ENCODE measurements around the gene RNF8.
"Not testable (repeated sequence)": the region's sequence is repeated elsewhere in the genome, so short reads cannot be mapped to it uniquely, and the experiment has no call there.

Gene RNF8

DNA sequence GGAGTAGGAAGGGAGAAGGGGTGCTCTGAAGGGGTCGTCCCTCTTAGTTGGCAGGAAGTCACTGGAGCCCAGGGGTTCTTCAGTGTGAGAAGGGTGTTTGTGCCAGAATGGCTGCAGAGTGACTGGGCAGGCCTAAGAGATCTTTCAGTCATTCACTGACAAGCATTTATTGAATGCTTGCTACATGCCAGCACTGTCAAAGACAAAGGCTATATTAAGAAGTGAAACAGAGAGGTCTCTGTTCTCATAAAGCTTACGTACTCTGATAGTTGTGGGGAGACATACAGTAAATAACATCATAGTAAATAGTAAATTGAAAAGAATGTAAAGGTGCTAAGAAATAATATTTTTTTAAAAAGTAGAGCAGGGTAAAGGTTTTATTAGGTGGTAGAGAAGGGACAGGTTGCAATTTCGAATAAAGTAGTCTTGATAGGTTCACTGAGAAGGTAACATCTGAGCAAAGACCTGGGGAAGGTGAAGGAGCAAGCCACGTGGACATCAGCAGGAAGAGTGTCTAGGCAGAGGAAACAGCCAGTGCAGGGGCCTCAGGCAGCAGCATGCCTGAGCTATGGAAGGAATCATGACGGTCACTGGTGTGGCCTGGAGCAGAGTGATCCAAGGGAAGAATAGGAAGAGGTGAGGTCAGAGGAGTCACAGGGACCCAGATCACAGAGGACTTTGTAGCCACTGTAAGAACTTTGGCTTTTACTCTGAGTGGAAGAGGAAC lies 36.3 kb upstream of the RNF8 start:
- Mint-ChIP-seq H3K4me3 (no peak overlapping the region), H3K4me1 (peaks cover 6% of the 10 kb centered on the region), H3K9me3 (no peaks in the 10 kb centered on the region), H3K27me3 (no peaks in the 10 kb centered on the region), H3K27ac (no peak overlapping the region)
- no peak for DNase-seq
- no peak for ATAC-seq

DNA sequence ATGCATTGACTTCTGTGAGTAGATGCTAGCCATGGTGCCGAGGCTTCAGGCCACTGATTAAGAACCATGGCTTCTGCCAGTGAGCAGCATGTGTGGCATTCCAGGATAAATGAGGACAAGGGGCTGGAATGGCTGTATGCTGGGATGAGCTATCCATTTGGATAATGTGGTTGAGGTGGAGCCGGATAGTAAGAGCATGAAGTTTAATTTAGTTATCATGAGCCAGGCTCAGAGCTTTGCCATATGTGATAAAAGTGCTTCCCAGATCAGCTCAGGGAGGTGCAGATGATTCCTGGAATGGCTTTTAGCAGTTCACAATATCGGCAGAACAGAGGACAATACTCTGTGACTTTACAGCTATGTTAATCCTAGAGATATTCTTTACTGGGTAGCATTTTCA lies 34.6 kb upstream of the RNF8 start:
- no peaks in the 10 kb centered on the region for H3K27me3 Mint-ChIP-seq

DNA sequence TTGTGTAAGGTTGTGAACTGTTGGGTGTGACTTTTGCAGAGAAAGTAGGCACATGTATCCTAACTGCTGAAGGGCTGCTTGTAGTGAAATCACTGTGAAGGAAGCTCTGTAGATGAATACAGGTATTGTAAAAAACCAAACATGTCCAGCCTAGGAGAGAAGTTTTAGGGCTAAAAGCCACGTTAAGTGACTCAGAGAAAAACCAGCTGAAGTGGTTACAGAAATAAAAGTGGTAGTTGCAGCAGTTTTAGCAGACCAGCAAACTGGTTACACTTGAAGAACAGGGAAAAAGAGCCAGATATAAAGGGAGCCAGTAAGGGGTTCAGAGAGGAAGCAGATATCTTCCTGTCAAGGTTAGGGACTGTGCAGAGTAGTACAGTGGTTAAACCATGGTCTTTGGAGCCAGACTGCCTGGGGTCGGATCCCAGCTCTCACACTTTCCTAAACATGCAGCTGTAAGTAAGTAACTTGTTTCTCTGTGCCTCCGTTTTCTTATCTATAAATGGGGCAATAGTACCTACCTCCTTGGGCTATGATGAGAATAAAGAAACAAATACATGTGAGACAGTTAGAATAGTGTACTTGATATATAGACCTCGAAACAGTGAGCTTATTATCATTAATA lies 33.8 kb upstream of the RNF8 start:
- ATAC-seq (no peak), DNase-seq (no peak)
- peaks cover under 1% of the 10 kb centered on the region for H3K4me1 Mint-ChIP-seq
- no peaks in the 10 kb centered on the region for H3K9me3 Mint-ChIP-seq
- no peak overlapping the region for H3K4me3 Mint-ChIP-seq
- H3K27ac Mint-ChIP-seq = peak overlapping the region in 1 of 2 donors; percentile 12
- no peaks in the 10 kb centered on the region for H3K27me3 Mint-ChIP-seq

More for the DNA sequence above, 34.6 kb upstream of the RNF8 start:
- H3K4me3 Mint-ChIP-seq = no peak overlapping the region
- H3K9me3 Mint-ChIP-seq = no peaks in the 10 kb centered on the region
- no peak overlapping the region for H3K27ac Mint-ChIP-seq
- ATAC-seq = no peak
- no peak for DNase-seq
- peaks cover 6% of the 10 kb centered on the region for H3K4me1 Mint-ChIP-seq

DNA sequence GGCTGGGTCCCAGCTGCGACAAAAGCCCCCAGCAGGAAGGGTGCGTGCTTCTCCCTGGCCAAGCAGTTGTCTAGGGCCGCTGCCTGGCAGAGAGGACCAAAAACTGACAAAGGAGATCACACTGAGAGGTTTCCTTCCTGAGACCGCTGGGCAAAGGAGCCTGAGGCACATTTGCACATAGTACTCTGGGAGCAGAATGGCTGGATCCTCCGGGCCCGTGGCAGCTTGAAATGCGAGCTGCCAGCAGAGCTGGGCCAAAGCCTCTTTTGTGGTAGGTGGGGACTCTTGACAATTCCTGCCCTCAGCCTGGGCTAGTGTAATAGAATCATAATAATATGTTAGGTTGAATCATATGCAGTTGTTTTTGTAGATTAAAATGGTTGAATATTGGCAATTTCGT lies 33.1 kb upstream of the RNF8 start:
- ATAC-seq (no peak), DNase-seq (no peak)
- no peak overlapping the region for H3K4me3 Mint-ChIP-seq
- H3K27ac Mint-ChIP-seq = no peak overlapping the region
- no peaks in the 10 kb centered on the region for H3K27me3 Mint-ChIP-seq
- H3K4me1 Mint-ChIP-seq = no peaks in the 10 kb centered on the region
- H3K9me3 Mint-ChIP-seq = no peaks in the 10 kb centered on the region

DNA sequence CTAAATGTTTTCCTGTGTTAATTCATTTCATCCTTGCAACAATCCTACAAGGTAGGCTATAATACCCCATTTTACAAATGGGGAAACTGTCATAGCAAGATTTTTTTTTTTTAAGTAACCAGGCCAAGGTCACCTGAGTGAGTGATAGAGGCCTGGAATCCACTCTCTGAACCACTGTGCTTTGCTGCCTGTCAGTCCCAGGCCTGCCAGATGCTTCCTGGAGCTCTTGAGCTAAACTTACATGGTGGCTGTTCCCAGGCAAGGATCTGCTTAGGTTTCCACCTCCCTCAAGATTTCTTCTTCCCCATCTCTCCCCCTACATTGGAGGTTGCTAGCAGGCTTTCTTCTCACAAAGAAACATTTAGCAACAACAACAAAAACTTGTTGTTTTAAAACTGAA lies 32.7 kb upstream of the RNF8 start:
- peak overlapping the region in 1 of 2 donors; percentile 68 for H3K27ac Mint-ChIP-seq
- no peaks in the 10 kb centered on the region for H3K27me3 Mint-ChIP-seq
- DNase-seq (no peak), ATAC-seq (no peak)
- no peak overlapping the region for H3K4me3 Mint-ChIP-seq
- H3K4me1 Mint-ChIP-seq = no peaks in the 10 kb centered on the region
- H3K9me3 Mint-ChIP-seq = no peaks in the 10 kb centered on the region

- no peak for DNase-seq
Observed at GRCh38 chr6:37321516-37322415, 32.0 kb upstream of the RNF8 start.

DNA sequence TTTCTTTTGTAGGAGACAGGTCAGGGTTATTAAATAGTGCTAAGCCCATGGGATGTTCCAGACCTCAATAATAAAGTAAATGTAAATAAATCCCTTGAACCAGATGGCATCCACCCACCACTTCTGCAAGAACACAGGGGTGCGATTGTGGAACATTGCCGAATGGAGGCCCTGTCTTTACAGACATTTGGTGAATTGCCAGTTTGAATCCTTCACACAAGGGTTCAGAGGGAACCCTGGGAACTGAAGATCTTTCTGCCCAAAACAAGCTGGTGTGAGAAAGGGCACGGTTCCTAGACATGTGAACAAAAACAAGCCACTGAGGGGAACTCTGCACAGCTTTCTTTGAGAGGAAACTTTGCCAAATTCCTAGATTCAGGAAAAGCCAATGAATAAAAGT lies 30.2 kb upstream of the RNF8 start:
- Mint-ChIP-seq H3K27me3 (no peaks in the 10 kb centered on the region), H3K4me3 (no peak overlapping the region), H3K27ac (no peak overlapping the region), H3K4me1 (no peaks in the 10 kb centered on the region), H3K9me3 (no peaks in the 10 kb centered on the region)
- DNase-seq (no peak), ATAC-seq (no peak)

More at GRCh38 chr6:37321516-37322415, 32.0 kb upstream of the RNF8 start:
- H3K9me3 Mint-ChIP-seq = no peaks in the 10 kb centered on the region
- H3K4me3 Mint-ChIP-seq = no peak overlapping the region
- ATAC-seq = no peak
- H3K27me3 Mint-ChIP-seq = no peaks in the 10 kb centered on the region
- H3K27ac Mint-ChIP-seq = peak overlapping the region; percentile 8 to 89
- no peaks in the 10 kb centered on the region for H3K4me1 Mint-ChIP-seq

- Mint-ChIP-seq H3K4me3 (no peak overlapping the region), H3K4me1 (no peaks in the 10 kb centered on the region), H3K27ac (peak overlapping the region in 1 of 2 donors; percentile 7), H3K9me3 (no peaks in the 10 kb centered on the region), H3K27me3 (no peaks in the 10 kb centered on the region)
- peak in 1 of 2 donors; percentile 29 for DNase-seq
- peak; percentile 85 for ATAC-seq
Observed at GRCh38 chr6:37324131-37325033, 29.4 kb upstream of the RNF8 start.

DNA sequence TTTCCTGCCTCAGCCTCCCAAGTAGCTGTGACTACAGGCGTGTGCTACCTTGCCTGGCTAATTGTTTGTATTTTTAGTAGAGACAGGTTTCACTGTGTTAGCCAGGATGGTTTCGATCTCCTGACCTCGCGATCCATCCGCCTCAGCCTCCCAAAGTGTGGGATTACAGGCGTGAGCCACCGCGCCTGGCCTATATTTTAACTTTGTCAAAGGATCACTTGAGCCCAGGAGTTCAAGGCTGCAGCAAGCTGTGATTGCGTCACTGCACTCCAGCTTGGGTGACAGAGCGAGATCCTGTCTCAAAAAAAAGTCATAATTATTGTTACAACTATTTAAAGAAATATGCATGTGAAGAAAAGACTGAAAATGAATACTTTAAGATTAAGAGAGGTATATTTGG lies 23.4 kb upstream of the RNF8 start:
- H3K4me3 Mint-ChIP-seq, H3K27ac Mint-ChIP-seq, ATAC-seq, H3K4me1 Mint-ChIP-seq, DNase-seq, H3K27me3 Mint-ChIP-seq, H3K9me3 Mint-ChIP-seq: not testable (repeated sequence)

- no peaks in the 10 kb centered on the region for H3K9me3 Mint-ChIP-seq
- no peak overlapping the region for H3K4me3 Mint-ChIP-seq
- H3K4me1 Mint-ChIP-seq = peaks cover 5% of the 10 kb centered on the region
- DNase-seq (no peak), ATAC-seq (no peak)
- H3K27me3 Mint-ChIP-seq = no peaks in the 10 kb centered on the region
- no peak overlapping the region for H3K27ac Mint-ChIP-seq
Observed at GRCh38 chr6:37331047-37331446, 22.7 kb upstream of the RNF8 start.

DNA sequence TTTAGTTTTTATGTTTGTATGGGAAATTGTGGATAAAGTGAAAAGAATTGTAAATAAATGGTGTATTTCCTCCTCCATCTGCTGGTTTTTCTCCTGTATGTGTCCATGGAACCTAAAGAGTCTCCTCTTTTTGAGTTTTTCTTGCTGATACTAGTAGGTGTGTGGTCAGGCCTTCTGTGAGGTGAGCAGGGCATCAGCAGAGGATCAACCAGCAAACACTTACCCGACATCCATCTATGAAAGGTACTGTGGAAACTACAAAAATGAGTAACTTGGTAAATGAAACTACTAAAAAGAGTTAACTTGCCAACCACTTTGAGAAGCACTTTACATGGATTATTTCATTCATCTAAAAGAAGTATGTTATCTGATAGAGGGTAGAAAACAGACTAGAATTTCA lies 20.9 kb upstream of the RNF8 start:
- H3K4me1 Mint-ChIP-seq = peaks cover 5% of the 10 kb centered on the region
- H3K27me3 Mint-ChIP-seq = no peaks in the 10 kb centered on the region
- DNase-seq = no peak
- no peaks in the 10 kb centered on the region for H3K9me3 Mint-ChIP-seq
- peak; percentile 63 for ATAC-seq
- no peak overlapping the region for H3K4me3 Mint-ChIP-seq
- H3K27ac Mint-ChIP-seq = peak overlapping the region in 1 of 2 donors; percentile 26

GRCh38 chr6:37334047-37334446 lies 19.7 kb upstream of the RNF8 start:
- no peaks in the 10 kb centered on the region for H3K9me3 Mint-ChIP-seq
- no peaks in the 10 kb centered on the region for H3K27me3 Mint-ChIP-seq
- ATAC-seq (no peak), DNase-seq (no peak)
- no peak overlapping the region for H3K27ac Mint-ChIP-seq
- H3K4me1 Mint-ChIP-seq = peaks cover 5% of the 10 kb centered on the region
- H3K4me3 Mint-ChIP-seq = no peak overlapping the region

GRCh38 chr6:37338317-37338716 lies 15.5 kb upstream of the RNF8 start:
- not testable (repeated sequence) for H3K4me3 Mint-ChIP-seq, H3K4me1 Mint-ChIP-seq, DNase-seq, H3K27ac Mint-ChIP-seq, H3K9me3 Mint-ChIP-seq, ATAC-seq
- H3K27me3 Mint-ChIP-seq = peaks cover 17% of the 10 kb centered on the region

DNA sequence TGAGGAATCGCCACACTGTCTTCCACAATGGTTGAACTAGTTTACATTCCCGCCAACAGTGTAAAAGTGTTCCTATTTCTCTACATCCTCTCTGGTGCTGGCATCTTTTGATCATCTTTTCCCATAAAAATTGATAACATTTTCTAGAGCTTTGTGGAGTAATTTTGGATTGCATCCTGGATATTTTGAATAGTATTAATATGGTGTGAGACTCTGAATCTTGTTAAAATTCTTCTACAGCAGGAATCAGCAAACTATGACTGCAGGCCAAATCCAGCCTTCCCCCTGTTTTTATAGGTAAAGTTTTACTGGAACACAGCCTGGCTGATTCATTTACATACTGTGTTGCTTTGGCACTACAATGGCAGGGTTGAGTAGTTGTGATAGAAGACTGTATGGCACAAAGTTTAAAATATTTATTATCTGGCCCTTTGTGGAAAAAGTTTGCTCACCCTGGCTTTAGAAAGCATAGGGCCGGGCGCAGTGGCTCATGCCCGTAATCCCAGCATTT lies 15.0 kb upstream of the RNF8 start:
- no peaks in the 10 kb centered on the region for H3K9me3 Mint-ChIP-seq
- H3K27ac Mint-ChIP-seq = no peak overlapping the region
- H3K4me1 Mint-ChIP-seq = no peaks in the 10 kb centered on the region
- H3K4me3 Mint-ChIP-seq = no peak overlapping the region
- ATAC-seq (no peak), DNase-seq (no peak)
- peaks cover 22% of the 10 kb centered on the region for H3K27me3 Mint-ChIP-seq

All from stimulated activated naive CD8-positive, alpha-beta T cell treated with anti-CD3 and anti-CD28 coated beads, Interleukin-15, amount 100 ng/mL, for 72 hours (primary cell).